IPS-18c (cell line): ENCODE data around the gene TSGA10.
"Not testable (repeated sequence)": the region's sequence is repeated elsewhere in the genome, so short reads cannot be mapped to it uniquely, and the experiment has no call there.

ENCODE experiments used
- H3K4me3 ChIP-seq: 2 replicates; pipeline ENCODE4 v1.7.0; 2013; ENCODE audit warnings: low read depth, mild to moderate bottlenecking, low read length, moderate library complexity; ENCODE audit not compliant: insufficient read depth
- H3K9me3 ChIP-seq: one replicate; pipeline ENCODE4 v1.6.1; 2013; ENCODE audit warnings: mild to moderate bottlenecking, low read length, moderate library complexity; ENCODE audit not compliant: control insufficient read depth, insufficient read depth

TSGA10 gene

GRCh38 chr2:99028558-99028957 is 126.2 kb downstream of the TSGA10 start:
- no peaks in the 10 kb centered on the region for H3K9me3 ChIP-seq
- H3K4me3 ChIP-seq = no peak overlapping the region

- H3K4me3 ChIP-seq = no peak overlapping the region
- no peaks in the 10 kb centered on the region for H3K9me3 ChIP-seq
Observed at GRCh38 chr2:99027856-99028255, 126.9 kb downstream of the TSGA10 start.

GRCh38 chr2:99000708-99001107 is 154.0 kb downstream of the TSGA10 start:
- no peak overlapping the region; the same call in 1 of the 2 replicates for H3K4me3 ChIP-seq
- peaks cover 5% of the 10 kb centered on the region for H3K9me3 ChIP-seq

- not testable (repeated sequence) for H3K4me3 ChIP-seq
Observed at GRCh38 chr2:98988695-98989094, 166.0 kb downstream of the TSGA10 start.

GRCh38 chr2:98985905-98986666 is 168.7 kb downstream of the TSGA10 start:
- no peak overlapping the region for H3K4me3 ChIP-seq
- H3K9me3 ChIP-seq = no peaks in the 10 kb centered on the region

More at GRCh38 chr2:98988695-98989094, 166.0 kb downstream of the TSGA10 start:
- H3K9me3 ChIP-seq = not testable (repeated sequence)

GRCh38 chr2:98975611-98976010 is 179.1 kb downstream of the TSGA10 start:
- H3K4me3 ChIP-seq = no peak overlapping the region

GRCh38 chr2:98972582-98973167 is 182.1 kb downstream of the TSGA10 start:
- Histone ChIP-seq H3K4me3 (no peak overlapping the region), H3K9me3 (peaks cover 2% of the 10 kb centered on the region)

More at GRCh38 chr2:98975611-98976010, 179.1 kb downstream of the TSGA10 start:
- peaks cover 2% of the 10 kb centered on the region for H3K9me3 ChIP-seq

- Histone ChIP-seq H3K9me3 (no peaks in the 10 kb centered on the region), H3K4me3 (no peak overlapping the region)
Observed at GRCh38 chr2:98959810-98960507, 194.8 kb downstream of the TSGA10 start.

GRCh38 chr2:98952966-98953365 is 201.8 kb downstream of the TSGA10 start:
- no peak overlapping the region for H3K4me3 ChIP-seq

GRCh38 chr2:98948956-98949739 is 205.6 kb downstream of the TSGA10 start:
- no peaks in the 10 kb centered on the region for H3K9me3 ChIP-seq
- H3K4me3 ChIP-seq = no peak overlapping the region

More at GRCh38 chr2:98952966-98953365, 201.8 kb downstream of the TSGA10 start:
- H3K9me3 ChIP-seq = no peaks in the 10 kb centered on the region

GRCh38 chr2:98947554-98947953 is 207.2 kb downstream of the TSGA10 start:
- H3K4me3 ChIP-seq = no peak overlapping the region

More at GRCh38 chr2:98947554-98947953, 207.2 kb downstream of the TSGA10 start:
- H3K9me3 ChIP-seq = no peaks in the 10 kb centered on the region
